HG02588 (cell line): ENCODE data around the gene BOLA1.
A peak's percentile ranks its signal among the peaks of the same experiment; 100 is the strongest.
"Not testable (repeated sequence)": the region's sequence is repeated elsewhere in the genome, so short reads cannot be mapped to it uniquely, and the experiment has no call there.

Experiments used
- ATAC-seq: cut with Tn5 transposase; IDR thresholded peaks from one replicate; pipeline ENCODE4 v1.9.1; 2021; ENCODE audit warnings: mild to moderate bottlenecking, moderate library complexity; ENCODE audit not compliant: unreplicated experiment

Gene BOLA1

GRCh38 chr1:149886396-149887195, 12.8 kb upstream of the BOLA1 start:
- peak; percentile 55 for ATAC-seq

- not testable (repeated sequence) for ATAC-seq
Measured at GRCh38 chr1:149887196-149887455, 12.2 kb upstream of the BOLA1 start.

- peak; percentile 44 for ATAC-seq
Measured at GRCh38 chr1:149887456-149888246, 11.7 kb upstream of the BOLA1 start.

- ATAC-seq: peak; percentile 21
Measured at GRCh38 chr1:149888247-149888998, 10.9 kb upstream of the BOLA1 start.

GRCh38 chr1:149888999-149889289, 10.4 kb upstream of the BOLA1 start:
- no peak for ATAC-seq

- no peak for ATAC-seq
Measured at GRCh38 chr1:149896575-149896974, 2.8 kb upstream of the BOLA1 start.

- ATAC-seq: no peak
Measured at GRCh38 chr1:149903836-149904491, 4.6 kb downstream of the BOLA1 start.

GRCh38 chr1:149906570-149907075, 7.3 kb downstream of the BOLA1 start:
- ATAC-seq: no peak

- ATAC-seq: no peak
Measured at GRCh38 chr1:149914545-149914944, 15.2 kb downstream of the BOLA1 start.

- ATAC-seq: no peak
Measured at GRCh38 chr1:149915429-149916192, 16.2 kb downstream of the BOLA1 start.

GRCh38 chr1:149916193-149916897, 17.0 kb downstream of the BOLA1 start:
- no peak for ATAC-seq

GRCh38 chr1:149916898-149917252, 17.5 kb downstream of the BOLA1 start:
- no peak for ATAC-seq

GRCh38 chr1:149917571-149918144, 18.3 kb downstream of the BOLA1 start, which contains the start of gene SV2A:
TSS of gene SV2A (minus strand) at chr1:149917844. CDS start at chr1:149913840, 4,004 bp downstream.
- ATAC-seq: no peak

- ATAC-seq: no peak
Measured at GRCh38 chr1:149923626-149924025, 24.3 kb downstream of the BOLA1 start.

GRCh38 chr1:149925345-149925744, 26.0 kb downstream of the BOLA1 start:
- ATAC-seq: no peak

- ATAC-seq: no peak
Measured at GRCh38 chr1:149925751-149926150, 26.4 kb downstream of the BOLA1 start.

- no peak for ATAC-seq
Measured at GRCh38 chr1:149926296-149926695, 26.9 kb downstream of the BOLA1 start.

- no peak for ATAC-seq
Measured at GRCh38 chr1:149927056-149927562, 27.7 kb downstream of the BOLA1 start.
